GF-D8 (cell line): ENCODE data around the gene FANCM.

Source experiments
- DNase-seq: peaks from one replicate; lab custom pipeline; 2025; lab: John Stamatoyannopoulos, UW

FANCM gene

GRCh38 chr14:45227566-45227965 lies 91.8 kb downstream of the FANCM start:
- DNase-seq = no peak

- DNase-seq = no peak
These were observed 103.3 kb downstream of the FANCM start for GRCh38 chr14:45238988-45239387.

- no peak for DNase-seq
These were observed 107.0 kb downstream of the FANCM start for GRCh38 chr14:45242706-45243105.

GRCh38 chr14:45246151-45246550 lies 110.4 kb downstream of the FANCM start:
- no peak for DNase-seq

GRCh38 chr14:45246691-45247090 lies 111.0 kb downstream of the FANCM start:
- no peak for DNase-seq

GRCh38 chr14:45247427-45247826 lies 111.7 kb downstream of the FANCM start:
- no peak for DNase-seq

- DNase-seq = peak; percentile 95
These were observed 114.3 kb downstream of the FANCM start for GRCh38 chr14:45249856-45250575.
